Tibial nerve (tissue), 4 donors: ENCODE results near the gene RGS18. TPM values are rescaled to one million over a fixed set of nuclear protein-coding genes. Genes with fewer than 3 reads are reported as not detected.

Source experiments
- DNase-seq, 2 donors: peaks; one replicate each; pipeline ENCODE4 v3.0.0-alpha.2; 2019; ENCODE audit warnings: low spot score in 2 of 2
- H3K27ac ChIP-seq, 4 donors: fragments of 200-600 bp; sonication (generic) in 3 of 4; one replicate each; pipeline ENCODE4 v1.5.1; 2017 to 2019; ENCODE audit warnings: mild to moderate bottlenecking in 1 of 4
- H3K27me3 ChIP-seq, 2 donors: fragments of 200-600 bp; sonication (generic) in 1 of 2; one replicate each; pipeline versions ENCODE4 v1.5.1 to v1.6.0; 2017 to 2019
- H3K36me3 ChIP-seq, 3 donors: fragments of 200-600 bp; sonication (generic); one replicate each; pipeline ENCODE4 v1.5.1; 2018 to 2019
- H3K4me1 ChIP-seq, 4 donors: fragments of 200-600 bp; sonication (generic) in 3 of 4; one replicate each; pipeline ENCODE4 v1.5.1; 2017 to 2019
- H3K4me3 ChIP-seq, 4 donors: fragments of 200-600 bp; sonication (generic) in 3 of 4; one replicate each; pipeline ENCODE4 v1.5.1; 2017 to 2019; ENCODE audit warnings: mild to moderate bottlenecking in 1 of 4, moderate library complexity in 1 of 4
- H3K9me3 ChIP-seq, 4 donors: fragments of 200-600 bp; sonication (generic) in 3 of 4; one replicate each; pipeline ENCODE4 v1.5.1; 2017 to 2019
- CTCF ChIP-seq, 5 experiments: fragments of 200-600 bp in 3 of 5; fragments of 450-650 bp in 2 of 5; sonication (generic) in 3 of 5; IDR thresholded peaks; one replicate each; pipeline ENCODE4 v1.5.1; 2016 to 2019; ENCODE audit warnings: antibody characterized with exemption in 5 of 5, mild to moderate bottlenecking in 3 of 5, moderate library complexity in 2 of 5
- EP300 ChIP-seq, 2 donors: sonication (generic); formaldehyde crosslinking; IDR thresholded peaks; one replicate each; pipeline ENCODE4 v1.6.1; 2017; ENCODE audit warnings: antibody characterized with exemption in 2 of 2, mild to moderate bottlenecking in 1 of 2
- POLR2A ChIP-seq, 2 donors: fragments of 450-650 bp; IDR thresholded peaks; one replicate each; pipeline ENCODE4 v1.6.1; 2017; ENCODE audit warnings: antibody characterized with exemption in 2 of 2, mild to moderate bottlenecking in 2 of 2, moderate library complexity in 2 of 2
- WGBS, 2 donors: methylation state at CpG; one replicate each; pipeline ENCODE4 v1.1.5; 2018; 5-methylcytosine and 5-hydroxymethylcytosine counted together
- total RNA-seq, 4 donors: library from RNA; depleted of rRNA; stranded (reverse); fragments of >200 nt; gene quantifications; one replicate each; pipeline ENCODE4 v1.1.0, GENCODE V29; 2016

RGS18 gene
- total RNA-seq, 4 donors from 2014 or later = 0.42 to 7.2 (median 3.3) TPM

DNA sequence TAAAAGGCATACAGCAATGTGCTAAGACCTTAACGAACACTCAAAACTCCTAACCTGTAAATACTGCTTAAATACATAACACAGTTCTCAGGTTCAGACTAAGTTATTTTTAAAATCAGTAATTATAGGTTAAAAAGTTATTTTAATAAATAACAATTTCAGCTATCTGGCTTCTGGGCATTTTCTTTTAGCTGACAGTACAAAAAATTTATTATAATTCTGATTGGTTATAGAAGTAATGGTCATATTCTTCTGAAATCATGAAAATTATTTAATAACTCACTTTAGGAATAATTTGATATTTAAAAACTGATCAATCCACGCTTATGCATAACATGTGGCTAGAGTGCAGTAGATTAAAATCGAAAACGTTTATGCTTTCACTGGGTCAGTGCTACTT is 10.7 kb downstream of the RGS18 start:
- no peaks in the 10 kb centered on the region for H3K9me3 ChIP-seq
- H3K27ac ChIP-seq = no peak overlapping the region
- H3K4me1 ChIP-seq = peaks cover 0 to 25% (median 0%) of the 10 kb centered on the region in 4 donors
- H3K27me3 ChIP-seq = no peaks in the 10 kb centered on the region
- no peak for TF ChIP-seq CTCF (IDR thresholded peaks at IDR 0.05)
- TF ChIP-seq EP300 (IDR thresholded peaks at IDR 0.05) = no peak
- TF ChIP-seq POLR2A (IDR thresholded peaks at IDR 0.05) = no peak
- WGBS, 2 donors = 69 to 73% methylated on average over 4 of the region's 4 CpGs
- no peak for DNase-seq
- H3K4me3 ChIP-seq = no peak overlapping the region
- no peaks in the 10 kb centered on the region for H3K36me3 ChIP-seq

- Histone ChIP-seq H3K36me3 (no peaks in the 10 kb centered on the region), H3K9me3 (no peaks in the 10 kb centered on the region), H3K4me1 (peaks cover 0 to 25% (median 0%) of the 10 kb centered on the region in 4 donors), H3K27me3 (no peaks in the 10 kb centered on the region), H3K27ac (no peak overlapping the region), H3K4me3 (no peak overlapping the region)
- TF ChIP-seq CTCF (IDR thresholded peaks at IDR 0.05) (no peak), EP300 (IDR thresholded peaks at IDR 0.05) (no peak), POLR2A (IDR thresholded peaks at IDR 0.05) (no peak)
- WGBS, 2 donors = 27 to 30% methylated on average over 6 of the region's 6 CpGs
- DNase-seq = no peak
Observed at GRCh38 chr1:192170196-192170984, 12.1 kb downstream of the RGS18 start.

GRCh38 chr1:192171123-192171522 is 12.9 kb downstream of the RGS18 start:
- no peak for DNase-seq
- H3K27me3 ChIP-seq = no peaks in the 10 kb centered on the region
- H3K9me3 ChIP-seq = no peaks in the 10 kb centered on the region
- 87 to 92% methylated on average over 3 of the region's 3 CpGs for WGBS, 2 donors
- peaks cover 0 to 25% (median 0%) of the 10 kb centered on the region in 4 donors for H3K4me1 ChIP-seq
- H3K36me3 ChIP-seq = no peaks in the 10 kb centered on the region
- H3K27ac ChIP-seq = no peak overlapping the region
- no peak overlapping the region for H3K4me3 ChIP-seq
- TF ChIP-seq EP300 (IDR thresholded peaks at IDR 0.05) (no peak), POLR2A (IDR thresholded peaks at IDR 0.05) (no peak), CTCF (IDR thresholded peaks at IDR 0.05) (no peak)

GRCh38 chr1:192175971-192176370 is 17.7 kb downstream of the RGS18 start:
- H3K27me3 ChIP-seq = no peaks in the 10 kb centered on the region
- no peak overlapping the region for H3K4me3 ChIP-seq
- H3K4me1 ChIP-seq = peaks cover 0 to 1% (median 0%) of the 10 kb centered on the region in 4 donors
- H3K9me3 ChIP-seq = no peaks in the 10 kb centered on the region
- TF ChIP-seq EP300 (IDR thresholded peaks at IDR 0.05) (no peak), CTCF (IDR thresholded peaks at IDR 0.05) (no peak), POLR2A (IDR thresholded peaks at IDR 0.05) (no peak)
- WGBS, 2 donors = 84 to 87% methylated on average over 2 of the region's 2 CpGs
- H3K27ac ChIP-seq = no peak overlapping the region
- DNase-seq = no peak
- no peaks in the 10 kb centered on the region for H3K36me3 ChIP-seq

DNA sequence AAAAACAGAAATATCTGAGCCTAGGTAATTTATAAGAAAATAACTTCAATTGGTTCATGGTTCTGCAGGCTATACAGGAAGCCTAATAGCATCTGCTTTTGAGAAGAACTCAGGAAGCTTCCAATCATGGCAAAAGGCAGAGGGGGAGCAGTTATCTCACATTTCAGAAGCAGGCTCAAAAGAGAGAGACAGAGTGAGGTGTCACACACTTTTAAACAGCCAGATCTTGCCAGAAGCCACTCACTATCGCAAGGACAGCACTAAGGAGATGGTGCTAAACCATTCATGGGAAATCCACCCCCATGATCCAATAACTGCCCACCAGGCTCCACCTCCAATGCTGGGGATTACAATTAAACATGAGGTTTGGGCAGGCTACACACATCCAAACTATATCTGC is 25.5 kb downstream of the RGS18 start:
- TF ChIP-seq EP300 (IDR thresholded peaks at IDR 0.05) (no peak), POLR2A (IDR thresholded peaks at IDR 0.05) (no peak), CTCF (IDR thresholded peaks at IDR 0.05) (no peak)
- Histone ChIP-seq H3K27me3 (no peaks in the 10 kb centered on the region), H3K4me3 (no peak overlapping the region), H3K9me3 (no peaks in the 10 kb centered on the region), H3K36me3 (no peaks in the 10 kb centered on the region), H3K4me1 (no peaks in the 10 kb centered on the region), H3K27ac (no peak overlapping the region)
- 94 to 100% methylated on average over 1 of the region's 1 CpG for WGBS, 2 donors
- DNase-seq = no peak
